Caco-2 (cell line): ENCODE measurements around the gene TRPC6. TPM values are rescaled to one million over a fixed set of nuclear protein-coding genes. Genes with fewer than 3 reads are reported as not detected.

Experiments
- Bru-seq: library from RNA; stranded (reverse); fragments of 400-500 nt; gene quantifications from one replicate; lab custom pipeline; 2021; lab: Mats Ljungman, UMichigan
- BruChase-seq, 2 experiments: library from RNA; stranded (reverse); fragments of 400-500 nt; gene quantifications; one replicate each; lab custom pipeline; 2021; lab: Mats Ljungman, UMichigan
- BruUV-seq: library from RNA; stranded (reverse); fragments of 400-500 nt; replicated peaks from 2 replicates; lab custom pipeline; 2021; lab: Mats Ljungman, UMichigan
- CTCF ChIA-PET: fragments of 300-600 bp; sonication (Branson Sonifier 250); formaldehyde crosslinking; loops from one replicate; lab custom pipeline; 2022; ENCODE audit warnings: antibody characterized with exemption; lab: Charles Lee
- POLR2A ChIA-PET: fragments of 300-600 bp; sonication (Branson Sonifier 250); formaldehyde crosslinking; loops from one replicate; lab custom pipeline; 2022; ENCODE audit warnings: antibody characterized with exemption; lab: Charles Lee
- DNase-seq, 2 experiments: peaks; one replicate each; pipeline versions ENCODE4 v3.0.0 to v3.0.0-alpha.2; 2020 to 2022
- H3K27me3 ChIP-seq: replicated peaks from 2 replicates; pipeline ENCODE4 v1.6.0; 2011; ENCODE audit warnings: low read length; ENCODE audit not compliant: control insufficient read depth, insufficient read depth
- H3K36me3 ChIP-seq: 2 replicates; pipeline ENCODE4 v1.5.1; 2011; ENCODE audit warnings: low read length; ENCODE audit not compliant: control insufficient read depth, insufficient read depth
- H3K4me1 ChIP-seq: fragments of 250-450 bp; sonication (Bioruptor Pico); 2 replicates; pipeline ENCODE4 v1.5.1; 2020; ENCODE audit warnings: mild to moderate bottlenecking
- H3K4me3 ChIP-seq: 2 replicates; pipeline ENCODE4 v1.5.1; 2011; ENCODE audit warnings: low read depth, mild to moderate bottlenecking, control low read depth, low read length
- H3K9me3 ChIP-seq: fragments of 250-450 bp; sonication (Bioruptor Pico); 2 replicates; pipeline ENCODE4 v1.5.1; 2020; ENCODE audit warnings: mild to moderate bottlenecking, moderate library complexity
- H3K27ac Mint-ChIP-seq: one replicate; pipeline ENCODE4 v1.8.0; 2022; ENCODE audit warnings: mixed read lengths; ENCODE audit not compliant: unreplicated experiment
- H3K27me3 Mint-ChIP-seq: one replicate; pipeline ENCODE4 v1.8.0; 2022; ENCODE audit warnings: mixed read lengths; ENCODE audit not compliant: insufficient read depth, unreplicated experiment
- H3K36me3 Mint-ChIP-seq: one replicate; pipeline ENCODE4 v1.8.0; 2022; ENCODE audit warnings: mild to moderate bottlenecking, mixed read lengths; ENCODE audit not compliant: insufficient read depth, unreplicated experiment
- H3K4me1 Mint-ChIP-seq: one replicate; pipeline ENCODE4 v1.8.0; 2022; ENCODE audit warnings: low read depth, mixed read lengths; ENCODE audit not compliant: unreplicated experiment
- H3K4me3 Mint-ChIP-seq: one replicate; pipeline ENCODE4 v1.8.0; 2022; ENCODE audit warnings: mild to moderate bottlenecking, moderate library complexity, mixed read lengths; ENCODE audit not compliant: unreplicated experiment
- H3K9me3 Mint-ChIP-seq: one replicate; pipeline ENCODE4 v1.8.0; 2022; ENCODE audit warnings: mixed read lengths; ENCODE audit not compliant: unreplicated experiment
- intact Hi-C: fragments of 100-400 bp; cut with micrococcal nuclease; formaldehyde crosslinking; loops from one replicate; pipeline ENCODE4 v1.10.0; 2022; ENCODE audit not compliant: unreplicated experiment
- long read RNA-seq: library from polyadenylated mRNA; stranded (forward); transcript quantifications from one replicate; pipeline ENCODE4 v2.0.0, GENCODE V29; 2022
- total RNA-seq: library from RNA; stranded (reverse); gene quantifications from 2 replicates; pipeline ENCODE4 v1.2.3, GENCODE V29; 2022
- TF ChIP-seq, protein P1 (sequence below), 2 experiments: fragments of 200-600 bp in 1 of 2; IDR thresholded peaks; 1 replicate in 1 of 2; 2 replicates in 1 of 2; pipeline versions ENCODE4 v1.5.1 to v1.8.0; 2011 to 2022; ENCODE audit warnings: antibody characterized with exemption in 1 of 2, control low read depth in 1 of 2, inconsistent platforms in 1 of 2, low read depth in 1 of 2, low read length in 1 of 2, mild to moderate bottlenecking in 1 of 2, moderate library complexity in 1 of 2; ENCODE audit not compliant: insufficient read depth in 1 of 2, severe bottlenecking in 1 of 2, unreplicated experiment in 1 of 2

TRPC6 gene
- total RNA-seq (0.14 and 0.32 TPM in 2 replicates), Bru-seq, nascent RNA (percentile 16 among the genes with signal in this experiment), BruChase-seq, experiment 1, labeled RNA remaining after a 2-hour chase (percentile 11 among the genes with signal in this experiment), BruChase-seq, experiment 2, labeled RNA remaining after a 6-hour chase (percentile 11 among the genes with signal in this experiment)
- long read RNA-seq, partial matches to known transcripts: 0 of 1 reads
- long read RNA-seq, other reads (novel, unspliced or antisense): 1 of 1 reads

DNA sequence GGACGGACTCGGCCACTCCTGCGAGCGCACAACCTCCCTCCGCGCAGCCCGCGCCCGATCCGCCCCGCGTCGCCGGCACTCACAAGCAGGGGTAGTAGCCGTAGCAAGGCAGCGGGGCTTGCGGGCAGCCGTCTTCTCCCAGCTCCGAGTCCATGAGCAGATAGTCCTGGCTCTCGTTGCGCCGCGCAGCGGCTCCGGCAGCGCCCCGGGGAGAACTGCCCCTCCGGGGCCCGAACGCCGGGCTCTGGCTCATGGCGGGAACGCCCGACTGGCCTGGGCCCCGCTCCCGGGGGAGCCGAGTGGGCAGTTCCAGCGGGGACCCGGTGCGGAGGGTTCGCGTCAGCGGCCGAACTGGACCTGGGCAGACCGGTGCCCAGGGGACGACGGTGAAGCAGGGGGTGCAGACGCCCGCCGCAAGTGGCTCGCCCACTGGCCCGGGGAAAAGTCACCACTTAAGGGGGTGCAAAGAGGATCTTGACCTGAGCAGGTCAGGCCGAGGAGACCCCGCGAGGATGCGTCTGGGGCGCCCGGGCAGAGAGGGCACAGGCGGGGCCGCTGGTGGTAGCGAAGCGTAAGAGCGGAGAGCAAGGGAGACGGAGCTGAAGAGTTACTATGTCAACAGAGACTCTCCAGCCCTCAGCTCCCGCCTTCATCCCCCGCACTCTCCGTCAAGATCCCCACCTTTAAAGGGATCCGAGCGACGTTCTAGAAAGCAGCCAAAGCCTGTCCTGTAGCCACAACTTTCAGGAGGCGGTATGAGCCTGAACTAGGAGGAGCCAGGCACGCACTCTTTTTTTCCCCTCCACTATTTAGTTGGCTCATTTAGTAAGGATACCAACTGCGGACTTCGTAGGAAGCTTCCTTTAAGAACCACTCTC is at the start of gene TRPC6:
Gene TRPC6 (minus strand): TSS at position 757 of the 878 bp plus-strand sequence. CDS start 504 bp downstream, at position 253.
- Histone ChIP-seq H3K27me3 (no peaks in the 10 kb centered on the region), H3K36me3 (no peaks in the 10 kb centered on the region), H3K4me3 (no peak within 1 kb of the TSS), H3K4me1 (no peaks in the 10 kb centered on the region), H3K9me3 (peaks cover 9% of the 10 kb centered on the region)
- no peak within 1 kb of the TSS for H3K4me3 Mint-ChIP-seq
- CTCF ChIA-PET: no interaction called here
- H3K4me1 Mint-ChIP-seq: no peaks in the 10 kb centered on the region
- DNase-seq: no peak
- POLR2A ChIA-PET: no interaction called here
- H3K27me3 Mint-ChIP-seq: no peaks in the 10 kb centered on the region
- TF ChIP-seq, protein P1, sequence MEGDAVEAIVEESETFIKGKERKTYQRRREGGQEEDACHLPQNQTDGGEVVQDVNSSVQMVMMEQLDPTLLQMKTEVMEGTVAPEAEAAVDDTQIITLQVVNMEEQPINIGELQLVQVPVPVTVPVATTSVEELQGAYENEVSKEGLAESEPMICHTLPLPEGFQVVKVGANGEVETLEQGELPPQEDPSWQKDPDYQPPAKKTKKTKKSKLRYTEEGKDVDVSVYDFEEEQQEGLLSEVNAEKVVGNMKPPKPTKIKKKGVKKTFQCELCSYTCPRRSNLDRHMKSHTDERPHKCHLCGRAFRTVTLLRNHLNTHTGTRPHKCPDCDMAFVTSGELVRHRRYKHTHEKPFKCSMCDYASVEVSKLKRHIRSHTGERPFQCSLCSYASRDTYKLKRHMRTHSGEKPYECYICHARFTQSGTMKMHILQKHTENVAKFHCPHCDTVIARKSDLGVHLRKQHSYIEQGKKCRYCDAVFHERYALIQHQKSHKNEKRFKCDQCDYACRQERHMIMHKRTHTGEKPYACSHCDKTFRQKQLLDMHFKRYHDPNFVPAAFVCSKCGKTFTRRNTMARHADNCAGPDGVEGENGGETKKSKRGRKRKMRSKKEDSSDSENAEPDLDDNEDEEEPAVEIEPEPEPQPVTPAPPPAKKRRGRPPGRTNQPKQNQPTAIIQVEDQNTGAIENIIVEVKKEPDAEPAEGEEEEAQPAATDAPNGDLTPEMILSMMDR (IDR thresholded peaks at IDR 0.05; ENCODE audit: insufficient read depth in 1 of 2, low read depth in 1 of 2, low read length in 1 of 2, severe bottlenecking in 1 of 2, unreplicated experiment in 1 of 2): no peak
- no peaks in the 10 kb centered on the region for H3K36me3 Mint-ChIP-seq
- peaks cover 17% of the 10 kb centered on the region for H3K9me3 Mint-ChIP-seq
- no peak within 1 kb of the TSS for H3K27ac Mint-ChIP-seq
- intact Hi-C loops: no loop called here
- no TSS peak for BruUV-seq

DNA sequence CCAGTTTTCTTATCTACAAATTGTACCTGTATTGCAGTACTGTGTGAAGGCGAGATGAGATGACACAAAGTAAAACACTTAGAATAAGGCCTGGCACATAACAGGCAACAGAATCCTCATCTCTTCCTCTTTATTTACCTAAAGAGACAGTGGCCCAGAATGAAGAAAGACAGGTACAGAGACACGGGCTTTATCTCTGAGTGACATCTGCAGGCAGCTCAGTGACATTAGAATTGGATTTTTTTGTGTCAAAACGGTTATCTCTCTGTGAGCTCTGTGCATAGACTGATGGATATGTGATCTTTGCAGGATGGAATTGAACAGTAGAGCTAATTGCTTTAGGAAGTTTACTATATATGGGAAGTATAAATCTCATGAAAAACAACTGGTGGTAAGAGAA is 36.2 kb upstream of the TRPC6 start:
- Mint-ChIP-seq H3K27ac (no peak overlapping the region), H3K9me3 (no peaks in the 10 kb centered on the region), H3K36me3 (no peaks in the 10 kb centered on the region), H3K27me3 (peaks cover under 1% of the 10 kb centered on the region), H3K4me3 (no peak overlapping the region), H3K4me1 (no peaks in the 10 kb centered on the region)
- ChIA-PET CTCF (interaction anchor here (0.6 to 2.1 kb wide), 7 partner anchors 61 to 190 kb away, joined by 3 to 17 read pairs (median 3); no protein-coding TSS in a partner anchor), POLR2A (no interaction called here)
- DNase-seq: no peak
- no TSS peak for BruUV-seq
- H3K9me3 ChIP-seq: no peaks in the 10 kb centered on the region
- no peaks in the 10 kb centered on the region; the same call in 1 of the 2 replicates for H3K27me3 ChIP-seq
- intact Hi-C loops: loop anchor here (1.0 to 2.0 kb wide), 3 partner anchors 163 to 228 kb away; no protein-coding TSS in a partner anchor
- no peaks in the 10 kb centered on the region for H3K4me1 ChIP-seq
- TF ChIP-seq, protein P1 (IDR thresholded peaks at IDR 0.05; ENCODE audit: insufficient read depth in 1 of 2, low read depth in 1 of 2, low read length in 1 of 2, severe bottlenecking in 1 of 2, unreplicated experiment in 1 of 2): peak; percentile 28 to 39
- no peak overlapping the region for H3K4me3 ChIP-seq
- no peaks in the 10 kb centered on the region for H3K36me3 ChIP-seq

DNA sequence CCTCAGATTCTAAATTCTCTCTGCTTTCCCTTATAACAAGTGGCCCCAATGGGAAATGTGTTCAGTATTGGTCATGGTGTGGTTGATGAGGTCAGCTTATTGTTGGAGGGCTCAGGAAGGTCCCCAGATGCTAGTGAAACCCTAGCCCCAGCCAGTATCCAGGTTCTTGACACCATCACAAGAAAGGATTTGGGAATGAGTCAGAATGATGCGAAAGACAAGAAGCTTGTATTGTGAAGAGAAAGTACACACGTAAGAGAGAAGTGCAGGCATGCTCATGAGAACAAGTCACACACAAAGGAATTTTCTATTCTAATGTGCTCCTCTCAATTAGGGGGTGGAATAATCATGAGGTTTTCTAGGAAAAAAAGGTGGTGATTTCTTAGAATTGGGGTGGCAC is 34.9 kb upstream of the TRPC6 start:
- TF ChIP-seq, protein P1 (IDR thresholded peaks at IDR 0.05; ENCODE audit: insufficient read depth in 1 of 2, low read depth in 1 of 2, low read length in 1 of 2, severe bottlenecking in 1 of 2, unreplicated experiment in 1 of 2): no peak
- H3K36me3 Mint-ChIP-seq: no peaks in the 10 kb centered on the region
- Histone ChIP-seq H3K36me3 (no peaks in the 10 kb centered on the region), H3K27me3 (no peaks in the 10 kb centered on the region; the same call in 1 of the 2 replicates), H3K4me1 (no peaks in the 10 kb centered on the region), H3K9me3 (no peaks in the 10 kb centered on the region), H3K4me3 (no peak overlapping the region)
- intact Hi-C loops: no loop called here
- BruUV-seq: no TSS peak
- no peaks in the 10 kb centered on the region for H3K9me3 Mint-ChIP-seq
- peaks cover 7% of the 10 kb centered on the region for H3K27me3 Mint-ChIP-seq
- no peak overlapping the region for H3K4me3 Mint-ChIP-seq
- no peak overlapping the region for H3K27ac Mint-ChIP-seq
- POLR2A ChIA-PET: no interaction called here
- no peaks in the 10 kb centered on the region for H3K4me1 Mint-ChIP-seq
- CTCF ChIA-PET: no interaction called here
- DNase-seq: no peak
